HG02852 (cell line): Measurements from ENCODE around the gene SIRT7.

Experiments used
- ATAC-seq: cut with Tn5 transposase; IDR thresholded peaks from one replicate; pipeline ENCODE4 v1.9.1; 2021; ENCODE audit warnings: mild to moderate bottlenecking, moderate library complexity; ENCODE audit not compliant: unreplicated experiment

The SIRT7 gene

GRCh38 chr17:81888988-81889595, 28.9 kb downstream of the SIRT7 start:
- no peak for ATAC-seq

- ATAC-seq, result no peak
Observed at GRCh38 chr17:81888105-81888987, 29.6 kb downstream of the SIRT7 start.

- ATAC-seq, result no peak
Observed at GRCh38 chr17:81885869-81886548, 32.0 kb downstream of the SIRT7 start.

- no peak for ATAC-seq
Observed at GRCh38 chr17:81885454-81885853, 32.5 kb downstream of the SIRT7 start.

GRCh38 chr17:81884968-81885367, 33.0 kb downstream of the SIRT7 start:
- ATAC-seq, result no peak

- no peak for ATAC-seq
Observed at GRCh38 chr17:81884520-81884919, 33.5 kb downstream of the SIRT7 start.

GRCh38 chr17:81879121-81879520, 38.9 kb downstream of the SIRT7 start:
- ATAC-seq, result no peak

- ATAC-seq, result no peak
Observed at GRCh38 chr17:81878294-81878693, 39.7 kb downstream of the SIRT7 start.

- no peak for ATAC-seq
Observed at GRCh38 chr17:81877569-81877968, 40.4 kb downstream of the SIRT7 start.

GRCh38 chr17:81871387-81872230, 46.4 kb downstream of the SIRT7 start:
- no peak for ATAC-seq

- no peak for ATAC-seq
Observed at GRCh38 chr17:81870981-81871386, 47.0 kb downstream of the SIRT7 start, which contains the start of gene ARHGDIA. ARHGDIA (minus strand) TSS chr17:81871337; CDS start chr17:81869930, 1,407 bp downstream.

- no peak for ATAC-seq
Observed at GRCh38 chr17:81870131-81870980, 47.6 kb downstream of the SIRT7 start.

- ATAC-seq, result no peak
Observed at GRCh38 chr17:81869221-81870130, 48.5 kb downstream of the SIRT7 start.

- ATAC-seq, result no peak
Observed at GRCh38 chr17:81868674-81869220, 49.2 kb downstream of the SIRT7 start.

GRCh38 chr17:81867991-81868673, 49.8 kb downstream of the SIRT7 start:
- ATAC-seq, result no peak

- no peak for ATAC-seq
Observed at GRCh38 chr17:81867170-81867990, 50.6 kb downstream of the SIRT7 start.
